Mesenchymal stem cell (in vitro differentiated cells and primary cell): ENCODE results near the gene VASH1.

Source experiments
- DNase-seq: peaks from one replicate; pipeline ENCODE4 v3.0.0-alpha.2; 2013
- H2AFZ ChIP-seq: one replicate; pipeline ENCODE4 v1.6.1; 2013; ENCODE audit warnings: low read depth, mild to moderate bottlenecking, control low read depth, inconsistent platforms, low read length, moderate library complexity
- H2AK5ac ChIP-seq: 2 replicates; pipeline ENCODE4 v1.6.1; 2013; ENCODE audit warnings: low read length, moderate library complexity, mild to moderate bottlenecking, inconsistent platforms; ENCODE audit not compliant: severe bottlenecking
- H2BK120ac ChIP-seq: one replicate; pipeline ENCODE4 v1.6.1; 2013; ENCODE audit warnings: low read depth, mild to moderate bottlenecking, inconsistent platforms, low read length, moderate library complexity
- H2BK12ac ChIP-seq, 2 experiments: one replicate each; pipeline ENCODE4 v1.6.1; 2013; ENCODE audit warnings: inconsistent platforms in 2 of 2, low read length in 2 of 2, mild to moderate bottlenecking in 2 of 2, moderate library complexity in 2 of 2, control low read depth in 1 of 2
- H2BK15ac ChIP-seq: one replicate; pipeline ENCODE4 v1.6.1; 2013; ENCODE audit warnings: mild to moderate bottlenecking, low read depth, inconsistent platforms; ENCODE audit not compliant: poor library complexity, severe bottlenecking
- H2BK5ac ChIP-seq: 2 replicates; pipeline ENCODE4 v1.6.1; 2013; ENCODE audit warnings: low read depth, mild to moderate bottlenecking, low read length, control low read depth, inconsistent platforms; ENCODE audit not compliant: poor library complexity, severe bottlenecking
- H3K14ac ChIP-seq, 2 experiments: one replicate each; pipeline ENCODE4 v1.6.1; 2013; ENCODE audit warnings: inconsistent platforms in 2 of 2, low read length in 2 of 2, control low read depth in 1 of 2, mild to moderate bottlenecking in 1 of 2, moderate library complexity in 1 of 2
- H3K18ac ChIP-seq, 2 experiments: one replicate each; pipeline ENCODE4 v1.6.1; 2013; ENCODE audit warnings: inconsistent platforms in 2 of 2, low read length in 2 of 2, control low read depth in 1 of 2, low read depth in 1 of 2, mild to moderate bottlenecking in 1 of 2
- H3K23ac ChIP-seq, 2 experiments: one replicate each; pipeline ENCODE4 v1.6.1; 2013; ENCODE audit warnings: inconsistent platforms in 2 of 2, low read length in 2 of 2, mild to moderate bottlenecking in 2 of 2, moderate library complexity in 2 of 2, control low read depth in 1 of 2
- H3K27ac ChIP-seq: 2 replicates; pipeline ENCODE4 v1.5.1; 2013; ENCODE audit warnings: mild to moderate bottlenecking, moderate library complexity, low read length, control low read depth, inconsistent platforms; ENCODE audit not compliant: poor library complexity, severe bottlenecking
- H3K27me3 ChIP-seq, 2 experiments: 2 replicates each; pipeline versions ENCODE4 v1.6.1 to v1.7.0; 2013; ENCODE audit warnings: low read length in 2 of 2, mild to moderate bottlenecking in 2 of 2, moderate library complexity in 2 of 2, control low read depth in 1 of 2, inconsistent platforms in 1 of 2; ENCODE audit not compliant: control insufficient read depth in 1 of 2, insufficient read depth in 1 of 2
- H3K36me3 ChIP-seq, 2 experiments: 2 replicates each; pipeline versions ENCODE4 v1.6.1 to v1.7.0; 2013; ENCODE audit warnings: low read length in 2 of 2, control low read depth in 1 of 2, inconsistent platforms in 1 of 2, low read depth in 1 of 2, mild to moderate bottlenecking in 1 of 2; ENCODE audit not compliant: insufficient read depth in 2 of 2, control insufficient read depth in 1 of 2
- H3K4ac ChIP-seq, 2 experiments: one replicate each; pipeline ENCODE4 v1.6.1; 2013; ENCODE audit warnings: inconsistent platforms in 2 of 2, low read length in 2 of 2, mild to moderate bottlenecking in 2 of 2, moderate library complexity in 2 of 2, control low read depth in 1 of 2, low read depth in 1 of 2
- H3K4me1 ChIP-seq: 2 replicates; pipeline ENCODE4 v1.6.1; 2013; ENCODE audit warnings: low read depth, low read length, control low read depth; ENCODE audit not compliant: control insufficient read depth, insufficient read depth
- H3K4me2 ChIP-seq: 2 replicates; pipeline ENCODE4 v1.6.1; 2013; ENCODE audit warnings: low read length, mild to moderate bottlenecking, inconsistent platforms; ENCODE audit not compliant: poor library complexity, severe bottlenecking
- H3K4me3 ChIP-seq, 2 experiments: 2 replicates each; pipeline versions ENCODE4 v1.5.1 to v1.7.0; 2013; ENCODE audit warnings: low read length in 2 of 2, mild to moderate bottlenecking in 2 of 2, control low read depth in 1 of 2, low read depth in 1 of 2; ENCODE audit not compliant: insufficient read depth in 1 of 2
- H3K79me1 ChIP-seq: replicated peaks from 2 replicates; pipeline ENCODE4 v1.6.1; 2013; ENCODE audit warnings: mild to moderate bottlenecking, control low read depth, low read length, inconsistent platforms; ENCODE audit not compliant: poor library complexity, severe bottlenecking
- H3K9ac ChIP-seq: 2 replicates; pipeline ENCODE4 v1.7.0; 2013; ENCODE audit warnings: mild to moderate bottlenecking, low read length, moderate library complexity
- H3K9me3 ChIP-seq: 2 replicates; pipeline ENCODE4 v1.7.0; 2013; ENCODE audit warnings: mild to moderate bottlenecking, low read length; ENCODE audit not compliant: control insufficient read depth
- H4K8ac ChIP-seq: one replicate; pipeline ENCODE4 v1.6.1; 2013; ENCODE audit warnings: inconsistent platforms, mild to moderate bottlenecking, low read length, moderate library complexity
- H4K91ac ChIP-seq: one replicate; pipeline ENCODE4 v1.6.1; 2013; ENCODE audit warnings: mild to moderate bottlenecking, low read length, inconsistent platforms
- WGBS: methylation state at CpG from one replicate; pipeline ENCODE4 v1.1.7; 2013; ENCODE audit warnings: mixed read lengths; 5-methylcytosine and 5-hydroxymethylcytosine counted together

The VASH1 gene

DNA sequence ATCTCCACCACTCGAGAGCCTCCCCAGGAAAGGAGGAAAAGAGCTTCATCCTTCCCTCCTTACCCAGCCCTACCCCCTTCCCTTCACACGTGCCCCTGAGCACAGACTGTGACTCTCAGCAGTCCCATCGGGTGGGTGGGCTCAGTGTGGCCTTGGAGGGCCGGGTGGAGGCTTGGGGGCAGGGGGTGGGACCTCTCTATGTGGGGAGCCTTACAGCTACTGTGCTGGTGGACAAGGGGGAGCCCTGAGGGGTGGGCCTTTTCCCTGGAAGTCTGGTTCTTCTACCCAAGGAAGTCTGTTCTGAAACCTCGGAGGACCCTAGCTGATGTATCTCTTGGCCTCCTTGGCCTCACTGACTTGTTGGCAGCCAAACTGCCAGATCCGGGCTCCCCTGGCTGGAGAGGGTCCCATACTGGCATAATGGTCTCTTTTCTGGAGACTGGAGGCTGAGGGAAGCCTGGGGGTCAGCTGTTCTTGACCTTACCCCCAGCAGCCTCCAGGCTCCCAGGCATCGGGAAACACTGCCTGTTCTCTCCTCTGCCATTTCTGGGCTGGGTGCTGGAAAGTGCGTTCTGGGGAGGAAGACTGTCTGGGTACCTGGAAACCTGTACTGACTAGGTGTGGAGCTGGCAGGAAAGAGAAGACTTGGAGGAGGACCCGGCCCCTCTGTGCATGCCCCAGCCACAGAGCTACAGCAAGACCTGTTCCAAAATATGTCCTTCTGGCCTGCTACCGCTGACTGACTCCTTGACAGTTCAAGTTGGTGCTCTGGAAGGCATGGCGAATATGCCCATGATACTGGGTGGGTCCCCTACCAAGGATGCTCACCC, 7.6 kb downstream of the VASH1 start:
- Histone ChIP-seq H2AFZ (peak overlapping the region; percentile 19), H3K36me3 (peaks cover 0 to 8% of the 10 kb centered on the region in 2 experiments), H3K18ac (peak overlapping the region; percentile 48 to 88), H4K91ac (no peak overlapping the region), H3K9ac (no peak overlapping the region), H2BK15ac (no peak overlapping the region), H2AK5ac (no peak overlapping the region), H3K23ac (no peak overlapping the region), H3K4me2 (no peak overlapping the region), H3K27ac (no peak overlapping the region), H3K9me3 (no peaks in the 10 kb centered on the region), H4K8ac (peak overlapping the region; percentile 7), H2BK12ac (peak overlapping the region; percentile 32 to 83), H2BK120ac (peak overlapping the region; percentile 50), H3K4me1 (peaks cover 21% of the 10 kb centered on the region), H3K27me3 (no peaks in the 10 kb centered on the region), H3K79me1 (peaks cover 2% of the 10 kb centered on the region), H2BK5ac (no peak overlapping the region), H3K4me3 (no peak overlapping the region), H3K4ac (peak overlapping the region in 1 of 2 experiments; percentile 54), H3K14ac (peak overlapping the region in 1 of 2 experiments; percentile 48)
- WGBS, result 81% methylated on average over 9 of the region's 11 CpGs
- no peak for DNase-seq

- Histone ChIP-seq H3K4me1 (peaks cover 28% of the 10 kb centered on the region), H3K14ac (no peak overlapping the region), H2BK5ac (no peak overlapping the region), H3K4me2 (no peak overlapping the region), H2AFZ (no peak overlapping the region), H2BK120ac (no peak overlapping the region), H3K27ac (no peak overlapping the region), H2AK5ac (no peak overlapping the region), H3K18ac (no peak overlapping the region), H3K4ac (no peak overlapping the region), H3K9ac (no peak overlapping the region), H2BK12ac (peak overlapping the region in 1 of 2 experiments; percentile 29), H3K79me1 (peaks cover 2% of the 10 kb centered on the region), H3K9me3 (no peaks in the 10 kb centered on the region), H3K23ac (no peak overlapping the region), H3K27me3 (no peaks in the 10 kb centered on the region), H4K91ac (no peak overlapping the region), H2BK15ac (no peak overlapping the region), H3K36me3 (peaks cover 0 to 8% of the 10 kb centered on the region in 2 experiments), H4K8ac (no peak overlapping the region), H3K4me3 (no peak overlapping the region)
- DNase-seq, result no peak
- 90% methylated on average over 18 of the region's 18 CpGs for WGBS
These were observed 8.5 kb downstream of the VASH1 start for GRCh38 chr14:76769636-76770292.

DNA sequence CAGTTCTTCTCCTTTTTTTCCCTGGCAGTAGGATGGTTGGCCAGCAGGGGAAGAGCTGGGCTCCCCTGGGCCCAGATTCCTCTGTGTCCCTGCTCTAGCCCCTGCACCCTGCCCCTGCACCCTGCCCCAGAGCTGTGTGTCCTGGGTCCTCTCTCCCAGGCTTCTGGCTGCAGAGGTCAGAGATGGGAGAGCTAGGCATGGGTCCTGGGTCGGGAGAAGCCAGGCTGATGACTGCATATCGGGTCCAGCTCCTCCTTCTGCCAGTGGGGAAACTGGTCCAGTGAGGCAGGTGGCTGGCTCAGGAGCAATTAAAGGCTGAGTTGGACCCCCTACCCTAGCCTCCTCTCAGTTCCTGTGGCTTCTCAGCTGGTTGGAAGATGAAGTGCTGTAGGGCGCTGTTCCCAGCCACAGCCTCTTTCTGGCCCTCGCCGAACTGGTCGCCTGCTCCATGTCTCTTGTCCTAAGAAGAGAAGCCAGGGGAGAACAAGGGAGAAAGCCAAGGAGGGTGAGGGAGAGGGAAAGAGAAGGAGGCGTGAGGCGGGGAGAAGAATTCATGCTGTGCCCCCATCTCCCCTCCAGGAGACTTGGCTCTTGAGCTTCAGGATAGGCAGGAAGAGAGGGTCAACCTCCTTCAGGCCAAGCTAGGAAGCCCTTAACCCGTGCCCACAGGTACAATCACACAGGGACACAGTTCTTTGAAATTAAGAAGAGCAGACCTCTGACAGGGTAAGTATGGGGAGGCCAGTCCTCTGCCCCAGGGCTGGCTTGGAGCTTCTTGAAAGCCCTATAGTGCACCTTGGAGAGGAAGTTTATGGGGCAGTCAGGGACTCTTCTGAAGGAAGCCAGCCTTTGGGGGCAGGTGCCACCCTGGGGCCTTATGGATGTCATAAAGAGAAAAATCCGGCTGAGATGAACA, 9.5 kb downstream of the VASH1 start:
- no peak overlapping the region for H3K27ac ChIP-seq
- no peak overlapping the region for H2AK5ac ChIP-seq
- no peak overlapping the region for H2AFZ ChIP-seq
- H3K9ac ChIP-seq, result no peak overlapping the region
- peaks cover 28% of the 10 kb centered on the region for H3K4me1 ChIP-seq
- H3K9me3 ChIP-seq, result no peaks in the 10 kb centered on the region
- H3K14ac ChIP-seq, result no peak overlapping the region
- no peak overlapping the region for H3K4me2 ChIP-seq
- H4K91ac ChIP-seq, result peak overlapping the region; percentile 11
- peak overlapping the region in 1 of 2 experiments; percentile 39 for H3K4ac ChIP-seq
- no peak overlapping the region for H4K8ac ChIP-seq
- DNase-seq, result no peak
- no peak overlapping the region for H2BK120ac ChIP-seq
- H3K23ac ChIP-seq, result no peak overlapping the region
- WGBS, result 97% methylated on average over 10 of the region's 10 CpGs
- no peak overlapping the region for H2BK15ac ChIP-seq
- no peaks in the 10 kb centered on the region for H3K27me3 ChIP-seq
- H3K79me1 ChIP-seq, result no peaks in the 10 kb centered on the region
- H3K4me3 ChIP-seq, result no peak overlapping the region
- peaks cover 0 to 9% of the 10 kb centered on the region in 2 experiments for H3K36me3 ChIP-seq
- no peak overlapping the region for H3K18ac ChIP-seq
- peak overlapping the region in 1 of 2 experiments; percentile 38 for H2BK12ac ChIP-seq
- H2BK5ac ChIP-seq, result no peak overlapping the region
